ENCODE measurements around the gene GATD1. TPM values are rescaled to one million over a fixed set of nuclear protein-coding genes. Genes with fewer than 3 reads are reported as not detected.

Gene GATD1
- total and polyA plus RNA-seq, 3 donors from 2014 or later = 64.3 to 84.2 (median 80.9) TPM

DNA sequence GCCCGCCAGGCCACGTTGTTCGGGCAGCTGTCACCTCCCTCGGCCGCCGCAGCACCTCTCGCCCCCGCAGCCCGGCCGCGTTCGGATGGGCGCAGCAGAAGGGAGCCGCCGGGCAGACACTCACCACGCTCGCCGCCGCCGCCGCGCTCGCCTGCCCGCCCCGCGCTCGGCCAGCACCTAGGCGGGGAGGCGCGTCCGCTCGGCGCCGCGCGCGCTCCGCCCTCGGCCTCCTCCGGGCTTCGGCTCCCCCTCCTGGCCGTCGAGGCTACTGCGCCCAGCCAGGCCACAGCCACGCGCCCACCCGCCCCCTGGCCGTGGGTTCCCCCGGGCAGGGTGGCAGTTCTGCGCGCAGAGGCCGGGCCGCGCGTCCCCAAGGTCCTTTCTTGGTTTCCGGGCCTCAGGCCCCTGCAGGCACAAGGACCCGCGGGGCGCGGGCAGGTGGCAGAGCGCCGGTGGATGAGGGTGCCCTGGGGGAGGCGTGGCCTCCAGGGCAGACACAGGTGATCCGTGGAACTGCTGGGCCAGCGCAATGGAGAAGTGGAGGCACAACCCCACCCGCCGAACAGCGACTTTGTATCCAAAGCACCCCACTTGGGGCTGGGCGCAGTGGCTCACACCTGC is 20.9 kb upstream of the GATD1 start, which contains the start of gene SLC25A22:
TSS of gene SLC25A22 (minus strand) at position 189 of the 621 bp plus-strand sequence. CDS start 3,275 bp downstream, outside the sequence.
- Histone ChIP-seq H3K27me3 (no peaks in the 10 kb centered on the region), H3K9me3 (no peaks in the 10 kb centered on the region), H3K4me1 (peaks cover 27% of the 10 kb centered on the region), H3K4me3 (peak within 1 kb of the TSS; percentile 62 to 76), H3K27ac (peak within 1 kb of the TSS; percentile 64 to 83), H3K36me3 (ENCODE audit: low read depth, missing control alignments) (no peaks in the 10 kb centered on the region)
- no peak for TF ChIP-seq POLR2A (IDR thresholded peaks at IDR 0.05)
- TF ChIP-seq, protein P1, sequence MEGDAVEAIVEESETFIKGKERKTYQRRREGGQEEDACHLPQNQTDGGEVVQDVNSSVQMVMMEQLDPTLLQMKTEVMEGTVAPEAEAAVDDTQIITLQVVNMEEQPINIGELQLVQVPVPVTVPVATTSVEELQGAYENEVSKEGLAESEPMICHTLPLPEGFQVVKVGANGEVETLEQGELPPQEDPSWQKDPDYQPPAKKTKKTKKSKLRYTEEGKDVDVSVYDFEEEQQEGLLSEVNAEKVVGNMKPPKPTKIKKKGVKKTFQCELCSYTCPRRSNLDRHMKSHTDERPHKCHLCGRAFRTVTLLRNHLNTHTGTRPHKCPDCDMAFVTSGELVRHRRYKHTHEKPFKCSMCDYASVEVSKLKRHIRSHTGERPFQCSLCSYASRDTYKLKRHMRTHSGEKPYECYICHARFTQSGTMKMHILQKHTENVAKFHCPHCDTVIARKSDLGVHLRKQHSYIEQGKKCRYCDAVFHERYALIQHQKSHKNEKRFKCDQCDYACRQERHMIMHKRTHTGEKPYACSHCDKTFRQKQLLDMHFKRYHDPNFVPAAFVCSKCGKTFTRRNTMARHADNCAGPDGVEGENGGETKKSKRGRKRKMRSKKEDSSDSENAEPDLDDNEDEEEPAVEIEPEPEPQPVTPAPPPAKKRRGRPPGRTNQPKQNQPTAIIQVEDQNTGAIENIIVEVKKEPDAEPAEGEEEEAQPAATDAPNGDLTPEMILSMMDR (IDR thresholded peaks at IDR 0.05) = peak; percentile 85 to 89 (median 86)
- WGBS, 2 donors = 3% methylated on average over 63 of the region's 69 CpGs; no CpG with 5 or more reads in 1 of the 2 donors
- intact Hi-C loops (cut with DNase I; ENCODE audit: low total_unique reads) = no loop called here
- DNase-seq = peak; percentile 85

DNA sequence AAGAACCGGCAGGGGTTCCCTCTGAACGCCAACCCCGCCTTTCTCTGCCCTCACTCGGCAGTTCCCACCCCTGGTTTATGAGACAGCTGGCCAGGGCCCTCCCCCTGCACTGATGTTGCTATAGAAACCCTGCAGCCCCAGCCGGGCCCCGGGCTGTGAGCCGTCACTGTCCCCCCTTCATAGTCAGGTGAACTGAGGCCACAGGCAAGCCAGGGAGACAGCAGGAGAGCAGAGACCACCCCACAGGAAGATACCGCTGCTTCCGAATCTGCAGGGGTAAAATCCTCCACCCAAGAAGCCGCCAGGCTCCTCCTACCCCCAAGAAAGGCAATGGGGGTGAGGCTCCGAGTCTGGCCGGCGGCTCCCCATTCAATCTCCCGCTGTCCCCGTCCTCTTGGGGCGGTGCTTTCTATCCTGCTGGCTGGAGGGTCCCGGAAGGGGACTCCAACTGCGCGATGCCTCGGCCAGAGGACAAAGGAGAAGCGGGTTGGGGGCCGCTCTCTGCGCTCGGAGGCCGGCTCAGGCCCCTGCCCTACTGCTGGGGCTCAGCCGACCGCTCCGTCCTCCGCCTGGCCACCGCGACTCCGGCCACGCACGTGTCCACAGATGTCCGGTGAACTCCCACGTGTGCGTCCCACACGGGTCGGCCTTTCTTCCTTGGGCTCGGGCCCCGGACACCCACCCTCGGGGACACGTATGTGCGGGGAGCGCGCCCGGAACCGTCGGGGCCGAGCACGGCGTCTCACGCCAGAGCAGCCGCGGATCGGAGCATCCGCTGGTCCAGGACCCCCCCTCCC is 20.2 kb upstream of the GATD1 start:
- no peaks in the 10 kb centered on the region for H3K36me3 ChIP-seq (ENCODE audit: low read depth, missing control alignments)
- DNase-seq = peak; percentile 85
- H3K27me3 ChIP-seq = no peaks in the 10 kb centered on the region
- no peak for TF ChIP-seq POLR2A (IDR thresholded peaks at IDR 0.05)
- TF ChIP-seq, protein P1 (IDR thresholded peaks at IDR 0.05) = no peak
- intact Hi-C loops (cut with DNase I; ENCODE audit: low total_unique reads) = no loop called here
- H3K4me3 ChIP-seq = peak overlapping the region; percentile 62 to 76
- H3K27ac ChIP-seq = peak overlapping the region; percentile 64 to 83
- H3K9me3 ChIP-seq = no peaks in the 10 kb centered on the region
- 0% methylated on average over 4 to 57 of the region's 57 CpGs for WGBS, 2 donors
- H3K4me1 ChIP-seq = peaks cover 27% of the 10 kb centered on the region

DNA sequence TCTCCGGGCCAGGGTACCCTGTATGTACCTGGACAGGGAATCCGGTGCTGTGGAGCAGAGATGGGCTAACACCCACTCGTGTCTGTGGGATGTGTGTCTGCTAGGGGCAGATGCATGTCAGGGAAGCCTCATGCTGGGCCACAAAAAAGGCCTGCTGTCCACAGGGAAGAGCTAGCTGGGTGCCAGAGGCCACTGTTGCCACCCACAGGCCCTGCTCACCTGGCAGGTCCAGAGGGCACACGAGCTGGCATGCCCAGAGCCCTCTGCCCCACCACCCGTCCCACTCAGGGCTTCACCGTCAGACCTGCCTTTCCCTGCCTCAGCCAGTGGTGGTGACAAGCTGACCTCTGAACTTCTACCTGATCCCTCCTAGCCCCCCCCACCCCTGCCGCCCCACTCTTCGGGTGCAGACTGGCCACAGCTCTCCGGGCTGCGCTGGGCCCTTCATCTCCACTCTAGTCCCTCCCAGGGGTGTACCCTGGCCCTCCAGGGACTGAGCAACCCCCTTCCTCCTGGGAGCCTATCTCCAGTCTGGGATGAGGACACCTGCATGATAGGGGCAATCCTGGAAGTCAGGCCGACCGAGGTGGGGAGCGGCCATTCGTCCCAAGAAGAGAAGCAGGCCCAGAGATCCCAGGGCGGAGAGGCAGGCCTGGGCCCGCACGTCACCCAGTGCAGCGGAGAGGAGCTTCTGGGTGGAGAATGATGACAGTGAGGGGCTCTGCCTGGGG is 19.4 kb upstream of the GATD1 start:
- no peaks in the 10 kb centered on the region for H3K27me3 ChIP-seq
- peak overlapping the region; percentile 62 to 76 for H3K4me3 ChIP-seq
- H3K4me1 ChIP-seq = peaks cover 27% of the 10 kb centered on the region
- H3K27ac ChIP-seq = peak overlapping the region; percentile 64 to 83
- H3K9me3 ChIP-seq = no peaks in the 10 kb centered on the region
- H3K36me3 ChIP-seq (ENCODE audit: low read depth, missing control alignments) = no peaks in the 10 kb centered on the region
- TF ChIP-seq, protein P1 (IDR thresholded peaks at IDR 0.05) = no peak
- TF ChIP-seq POLR2A (IDR thresholded peaks at IDR 0.05) = no peak
- intact Hi-C loops (cut with DNase I; ENCODE audit: low total_unique reads) = no loop called here
- DNase-seq = no peak
- 18 to 26% methylated on average over 14 to 18 of the region's 18 CpGs for WGBS, 2 donors

DNA sequence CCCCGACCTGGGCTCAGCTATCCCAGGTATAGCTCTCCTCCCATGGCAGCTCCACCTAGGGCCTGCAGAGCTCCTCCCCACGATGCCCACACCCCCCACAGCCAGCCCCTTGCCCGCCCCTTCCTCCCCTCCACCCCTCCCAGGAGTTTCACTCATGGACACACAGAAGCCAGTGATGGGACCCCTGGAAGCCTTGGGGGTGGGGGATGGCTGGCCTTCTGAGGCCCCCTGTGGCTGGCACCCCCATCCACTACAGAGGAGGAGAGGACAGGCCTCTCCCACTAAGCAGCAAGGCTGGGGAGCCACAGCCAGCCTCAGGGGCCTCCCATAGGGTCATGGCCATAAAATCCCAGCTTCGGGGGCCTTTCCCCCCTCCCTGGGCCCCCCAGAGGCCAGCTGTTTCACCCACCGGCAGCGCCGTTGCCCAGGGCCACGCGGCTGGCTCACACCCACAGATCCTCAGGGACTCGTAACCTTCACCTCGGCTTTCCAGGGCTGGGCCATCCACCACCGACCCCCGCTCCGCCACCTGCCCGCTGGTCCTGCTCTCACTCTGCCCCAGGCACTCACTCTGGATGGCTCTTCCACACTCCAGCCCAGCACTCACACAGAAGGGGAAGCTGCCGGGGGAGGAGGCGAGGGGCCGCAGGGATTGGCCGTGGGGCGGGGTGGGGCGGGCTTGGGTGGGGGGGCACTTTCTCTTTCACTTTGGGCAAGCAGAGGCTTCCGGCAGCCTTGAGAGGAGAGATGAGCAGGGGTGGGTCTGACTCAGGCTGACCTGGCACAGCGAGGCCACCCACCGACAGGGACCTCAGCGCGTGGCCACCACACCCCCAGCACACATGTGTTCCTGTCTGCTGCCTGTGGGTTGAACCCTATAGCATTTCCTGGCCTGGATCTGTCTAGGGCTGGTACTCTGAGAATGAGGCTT is 18.6 kb upstream of the GATD1 start:
- Histone ChIP-seq H3K9me3 (no peaks in the 10 kb centered on the region), H3K27ac (peak overlapping the region; percentile 64 to 83), H3K4me1 (peaks cover 27% of the 10 kb centered on the region), H3K36me3 (ENCODE audit: low read depth, missing control alignments) (no peaks in the 10 kb centered on the region), H3K4me3 (peak overlapping the region; percentile 13 to 76), H3K27me3 (no peaks in the 10 kb centered on the region)
- intact Hi-C loops (cut with DNase I; ENCODE audit: low total_unique reads) = no loop called here
- DNase-seq = peak; percentile 78
- WGBS, 2 donors = 36% methylated on average over 24 of the region's 26 CpGs; no CpG with 5 or more reads in 1 of the 2 donors
- TF ChIP-seq, protein P1 (IDR thresholded peaks at IDR 0.05) = no peak

Data from testis (tissue), 3 donors.